Measurements from ENCODE around the gene CNGA3.

DNA sequence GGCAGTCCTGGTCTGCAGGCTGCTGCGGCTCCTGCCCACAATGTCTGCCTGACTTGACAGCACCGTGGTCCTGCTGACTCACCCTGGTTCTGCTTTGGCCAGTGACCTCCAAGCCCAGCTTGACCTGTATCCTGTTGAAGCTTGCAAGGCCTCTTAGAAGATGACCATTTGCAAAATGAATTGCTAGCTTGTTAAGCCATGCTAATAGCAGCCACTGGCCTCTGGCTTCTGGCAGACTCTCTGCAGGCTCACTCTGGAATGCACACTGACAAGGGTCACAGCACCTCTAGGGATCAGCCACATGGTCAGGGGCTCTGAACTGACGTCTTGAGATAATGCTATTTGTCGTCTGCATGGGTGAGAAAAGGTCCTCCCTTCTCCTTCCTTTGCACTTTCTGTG lies 25.9 kb downstream of the CNGA3 start:
- no peak for TF ChIP-seq CTCF (conservative IDR thresholded peaks at IDR 0.05; ENCODE audit: low read depth, low read length)
- no peak for TF ChIP-seq POLR2A (IDR thresholded peaks at IDR 0.05; ENCODE audit: low read depth, low read length)
- no peak for TF ChIP-seq SMC3 (IDR thresholded peaks at IDR 0.05; ENCODE audit: low read depth, low read length)
- no peak for TF ChIP-seq RFX5 (IDR thresholded peaks at IDR 0.05; ENCODE audit: low read depth, low read length)
- TF ChIP-seq MAFK (IDR thresholded peaks at IDR 0.05; ENCODE audit: low read depth, low read length) = no peak
- TF ChIP-seq MAZ (IDR thresholded peaks at IDR 0.05; ENCODE audit: borderline replicate concordance, low read depth, low read length) = no peak
- TF ChIP-seq CHD1 (IDR thresholded peaks at IDR 0.05; ENCODE audit: low read depth, low read length) = no peak

All from IMR-90 (cell line).